ENCODE results near the gene SEMA6D. TPM values are rescaled to one million over a fixed set of nuclear protein-coding genes. Genes with fewer than 3 reads are reported as not detected.

Gene SEMA6D
- total and polyA plus RNA-seq, 2 donors (not counting 3 experiments of a cell fraction or from before 2014, with no cell fraction given) = 16.3 to 22.5 TPM

DNA sequence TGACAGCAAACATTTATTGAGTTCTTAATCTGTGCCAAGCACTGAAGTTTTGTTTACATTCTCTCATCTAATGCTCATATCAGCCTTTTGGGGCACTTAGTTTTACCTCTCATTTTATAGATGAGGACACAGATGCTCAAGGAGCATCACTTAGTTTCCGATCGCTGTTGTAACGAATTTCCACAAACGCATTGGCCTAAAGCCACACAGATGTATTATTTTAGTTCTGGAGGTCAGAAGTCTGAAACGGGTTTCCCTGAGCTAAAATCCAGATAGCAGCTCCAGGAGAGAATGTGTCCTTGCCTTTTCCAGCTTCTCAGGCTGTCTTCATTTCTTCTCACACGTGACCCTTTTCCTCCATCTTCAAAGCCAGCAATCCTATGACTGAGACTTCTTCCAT lies 11.1 kb downstream of the SEMA6D start:
- Histone ChIP-seq H3K9me1 (replicated peaks; ENCODE audit: control insufficient read depth, extremely low read depth, insufficient read depth, low read length) (no peaks in the 10 kb centered on the region), H3K27ac (ENCODE audit: insufficient read depth, low read depth, low read length) (no peak overlapping the region), H3K9me3 (replicated peaks; ENCODE audit: control insufficient read depth, insufficient read depth, low read length) (no peaks in the 10 kb centered on the region), H3K79me2 (ENCODE audit: control insufficient read depth, insufficient read depth, low read length) (no peaks in the 10 kb centered on the region), H2AFZ (ENCODE audit: low read depth, low read length) (no peak overlapping the region), H3K4me1 (ENCODE audit: control insufficient read depth, extremely low read depth, insufficient read depth, low read length) (peaks cover 12% of the 10 kb centered on the region), H3K36me3 (ENCODE audit: control insufficient read depth in 2 of 2, extremely low read depth in 1 of 2, insufficient read depth in 2 of 2, low read length in 2 of 2) (no peaks in the 10 kb centered on the region), H3K27me3 (ENCODE audit: control insufficient read depth in 2 of 2, insufficient read depth in 2 of 2, low read length in 2 of 2) (no peaks in the 10 kb centered on the region), H3K4me3 (replicated peaks in 1 of 3; ENCODE audit: insufficient read depth in 1 of 3, low read depth in 1 of 3, low read length in 3 of 3) (no peak overlapping the region), H4K20me1 (replicated peaks; ENCODE audit: control insufficient read depth, extremely low read depth, insufficient read depth, low read length) (no peaks in the 10 kb centered on the region), H3K9ac (replicated peaks; ENCODE audit: extremely low read depth, insufficient read depth, low read length) (no peak overlapping the region), H3K4me2 (ENCODE audit: insufficient read depth, low read length) (no peak overlapping the region)
- FAIRE-seq (no peak), DNase-seq (ENCODE audit: low read depth, low spot score) (no peak)
- CTCF ChIA-PET = interaction anchor here (0.7 kb wide), 1 partner anchor 13 kb away, joined by 3 read pairs; no protein-coding TSS in a partner anchor
- intact Hi-C loops (cut with micrococcal nuclease) (no loop called here), dilution Hi-C loops (cut with MboI; ENCODE audit: extremely low pct_ligation_motif_present, low sequenced_read_pairs) (no loop called here)
- POLR2A ChIA-PET = no interaction called here
- no TSS peak for BruUV-seq (replicated peaks)
- TF ChIP-seq GATA2 (IDR thresholded peaks at IDR 0.05; ENCODE audit: insufficient read depth, insufficient read length, low read depth, low read length) (no peak), EZH2 (IDR thresholded peaks at IDR 0.05; ENCODE audit: borderline replicate concordance, low read depth, low read length, severe bottlenecking) (no peak), POLR2A (IDR thresholded peaks at IDR 0.05; ENCODE audit: low read depth, low read length) (no peak), MAX (IDR thresholded peaks at IDR 0.05; ENCODE audit: insufficient read depth, insufficient read length) (no peak), MYC (IDR thresholded peaks at IDR 0.05; ENCODE audit: low read depth, low read length) (no peak), FOS (IDR thresholded peaks at IDR 0.05; ENCODE audit: borderline replicate concordance, insufficient read depth, low read length) (no peak), POLR2AphosphoS5 (IDR thresholded peaks at IDR 0.05; ENCODE audit: insufficient read depth, low read depth, low read length) (no peak), JUN (IDR thresholded peaks at IDR 0.05; ENCODE audit: borderline replicate concordance, insufficient read depth, insufficient read length, low read depth) (no peak)
- TF ChIP-seq, protein P1, sequence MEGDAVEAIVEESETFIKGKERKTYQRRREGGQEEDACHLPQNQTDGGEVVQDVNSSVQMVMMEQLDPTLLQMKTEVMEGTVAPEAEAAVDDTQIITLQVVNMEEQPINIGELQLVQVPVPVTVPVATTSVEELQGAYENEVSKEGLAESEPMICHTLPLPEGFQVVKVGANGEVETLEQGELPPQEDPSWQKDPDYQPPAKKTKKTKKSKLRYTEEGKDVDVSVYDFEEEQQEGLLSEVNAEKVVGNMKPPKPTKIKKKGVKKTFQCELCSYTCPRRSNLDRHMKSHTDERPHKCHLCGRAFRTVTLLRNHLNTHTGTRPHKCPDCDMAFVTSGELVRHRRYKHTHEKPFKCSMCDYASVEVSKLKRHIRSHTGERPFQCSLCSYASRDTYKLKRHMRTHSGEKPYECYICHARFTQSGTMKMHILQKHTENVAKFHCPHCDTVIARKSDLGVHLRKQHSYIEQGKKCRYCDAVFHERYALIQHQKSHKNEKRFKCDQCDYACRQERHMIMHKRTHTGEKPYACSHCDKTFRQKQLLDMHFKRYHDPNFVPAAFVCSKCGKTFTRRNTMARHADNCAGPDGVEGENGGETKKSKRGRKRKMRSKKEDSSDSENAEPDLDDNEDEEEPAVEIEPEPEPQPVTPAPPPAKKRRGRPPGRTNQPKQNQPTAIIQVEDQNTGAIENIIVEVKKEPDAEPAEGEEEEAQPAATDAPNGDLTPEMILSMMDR (IDR thresholded peaks at IDR 0.05; ENCODE audit: extremely low read depth in 1 of 2, insufficient read depth in 1 of 2, low read depth in 1 of 2, low read length in 2 of 2) = no peak

All from endothelial cell of umbilical vein (primary cell).